GM18502 (cell line): ENCODE measurements around the gene HIVEP3.

Experiments
- ATAC-seq: cut with Tn5 transposase; IDR thresholded peaks from one replicate; pipeline ENCODE4 v1.9.1; 2021; ENCODE audit warnings: mild to moderate bottlenecking; ENCODE audit not compliant: unreplicated experiment, poor library complexity

The HIVEP3 gene

DNA sequence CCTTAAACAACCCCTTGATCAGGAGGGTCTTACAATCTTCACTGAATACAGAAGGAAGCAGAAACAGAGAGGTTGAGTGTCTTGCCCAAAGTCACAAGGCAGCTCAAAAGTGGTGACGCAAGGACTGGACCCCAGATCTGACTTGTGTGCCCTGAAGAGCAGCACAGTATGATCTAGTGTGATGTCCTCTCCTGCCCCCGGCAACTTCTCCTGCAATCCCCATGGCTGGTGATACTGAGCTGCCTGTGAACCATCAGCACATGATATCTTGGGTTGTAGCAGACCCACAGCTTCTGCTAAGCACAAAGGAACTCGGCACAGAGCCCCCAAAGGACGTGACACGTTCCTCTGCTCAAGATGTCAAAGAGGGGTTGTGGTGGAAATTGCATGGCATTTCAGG, 383.0 kb downstream of the HIVEP3 start:
- ATAC-seq = no peak

GRCh38 chr1:41535276-41535675, 383.4 kb downstream of the HIVEP3 start:
- ATAC-seq = no peak

GRCh38 chr1:41534181-41535076, 384.3 kb downstream of the HIVEP3 start:
- no peak for ATAC-seq

DNA sequence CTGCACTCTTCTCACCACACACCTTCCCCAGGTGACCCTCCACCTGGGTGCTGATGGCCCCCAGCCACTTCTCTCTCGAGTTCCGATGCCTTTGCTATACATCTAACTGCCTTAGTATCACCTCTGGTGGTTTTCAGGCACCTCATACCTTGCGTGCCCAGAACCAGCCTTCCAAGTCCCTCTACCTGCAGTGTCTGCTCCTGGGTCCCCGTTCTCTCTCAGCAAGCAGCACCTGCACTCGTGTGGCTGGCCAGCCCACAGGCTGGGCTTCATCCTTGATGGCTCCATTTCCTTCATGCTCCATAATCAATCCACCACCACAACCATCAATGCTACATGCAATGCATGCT, 385.0 kb downstream of the HIVEP3 start:
- ATAC-seq = no peak

DNA sequence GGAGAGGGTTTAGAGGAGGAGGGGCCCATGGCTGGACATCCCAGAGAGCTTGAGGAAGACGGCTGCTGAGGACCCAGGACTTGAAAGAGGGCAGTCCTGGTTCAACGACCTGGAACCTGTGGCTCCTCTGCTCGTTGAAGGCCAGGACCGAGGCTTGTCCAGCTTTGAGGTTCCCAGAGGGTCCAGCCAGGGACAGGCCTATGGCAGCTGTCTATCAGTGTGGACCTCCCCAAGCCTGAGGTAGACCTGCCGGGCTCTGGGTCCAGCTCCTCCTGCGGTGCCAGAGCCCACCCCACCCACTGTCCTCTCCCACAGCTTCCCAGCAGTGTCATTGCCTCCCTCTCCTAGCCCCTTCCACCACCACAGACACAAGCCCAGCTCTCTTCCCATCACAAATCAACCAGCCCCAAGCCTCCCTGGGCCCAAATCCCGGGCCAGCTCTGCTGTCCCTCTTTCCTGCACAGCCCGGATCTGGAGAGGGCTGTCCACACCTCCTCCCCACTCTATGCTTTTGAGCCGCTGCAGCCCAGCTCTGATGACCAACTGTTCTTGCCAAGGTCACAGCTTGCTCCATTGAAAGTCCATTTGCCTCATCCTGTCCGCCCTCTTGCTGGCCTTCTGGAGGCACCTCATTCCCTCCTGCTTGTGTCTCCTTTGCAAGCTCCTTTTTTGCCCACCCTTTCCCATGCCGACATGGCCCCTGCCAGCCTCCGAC, 385.5 kb downstream of the HIVEP3 start:
- ATAC-seq = no peak

- no peak for ATAC-seq
Measured at GRCh38 chr1:41532206-41532975, 386.3 kb downstream of the HIVEP3 start.

- ATAC-seq = no peak
Measured at GRCh38 chr1:41530411-41530810, 388.3 kb downstream of the HIVEP3 start.

- ATAC-seq = no peak
Measured at GRCh38 chr1:41529621-41530395, 388.9 kb downstream of the HIVEP3 start.

- ATAC-seq = no peak
Measured at GRCh38 chr1:41528726-41529605, 389.8 kb downstream of the HIVEP3 start.

GRCh38 chr1:41528106-41528505, 390.6 kb downstream of the HIVEP3 start:
- ATAC-seq = no peak

GRCh38 chr1:41526956-41527561, 391.7 kb downstream of the HIVEP3 start:
- ATAC-seq = no peak

DNA sequence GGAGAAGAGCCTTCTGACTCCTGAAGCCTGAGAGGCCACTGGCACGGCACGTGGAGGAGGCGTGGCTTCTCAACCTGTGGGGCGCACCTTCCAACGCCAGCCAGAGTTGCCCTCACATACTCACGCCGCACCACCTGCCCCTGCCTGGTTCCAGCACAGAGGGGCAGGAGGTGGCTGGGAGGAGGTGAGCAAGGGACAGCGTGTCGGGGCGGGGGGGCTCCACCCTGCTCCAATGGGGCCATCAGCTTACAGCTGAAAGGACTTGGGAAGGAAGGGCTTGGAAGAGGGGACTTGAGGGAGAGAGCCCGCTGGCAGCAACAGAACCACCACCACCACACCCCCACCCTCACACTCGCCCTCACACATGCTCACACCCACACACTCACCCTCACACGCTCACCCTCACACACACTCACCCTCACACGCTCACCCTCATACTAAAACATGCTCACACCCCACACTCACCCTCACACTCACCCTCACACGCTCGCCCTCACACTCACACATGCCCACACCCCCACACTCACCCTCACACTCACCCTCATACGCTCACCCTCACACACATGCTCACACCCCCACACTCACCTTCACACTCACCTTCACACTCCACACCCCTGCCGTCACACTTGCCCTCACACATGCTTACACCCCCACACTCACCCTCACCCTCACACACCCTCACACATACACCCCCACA, 392.7 kb downstream of the HIVEP3 start:
- no peak for ATAC-seq

DNA sequence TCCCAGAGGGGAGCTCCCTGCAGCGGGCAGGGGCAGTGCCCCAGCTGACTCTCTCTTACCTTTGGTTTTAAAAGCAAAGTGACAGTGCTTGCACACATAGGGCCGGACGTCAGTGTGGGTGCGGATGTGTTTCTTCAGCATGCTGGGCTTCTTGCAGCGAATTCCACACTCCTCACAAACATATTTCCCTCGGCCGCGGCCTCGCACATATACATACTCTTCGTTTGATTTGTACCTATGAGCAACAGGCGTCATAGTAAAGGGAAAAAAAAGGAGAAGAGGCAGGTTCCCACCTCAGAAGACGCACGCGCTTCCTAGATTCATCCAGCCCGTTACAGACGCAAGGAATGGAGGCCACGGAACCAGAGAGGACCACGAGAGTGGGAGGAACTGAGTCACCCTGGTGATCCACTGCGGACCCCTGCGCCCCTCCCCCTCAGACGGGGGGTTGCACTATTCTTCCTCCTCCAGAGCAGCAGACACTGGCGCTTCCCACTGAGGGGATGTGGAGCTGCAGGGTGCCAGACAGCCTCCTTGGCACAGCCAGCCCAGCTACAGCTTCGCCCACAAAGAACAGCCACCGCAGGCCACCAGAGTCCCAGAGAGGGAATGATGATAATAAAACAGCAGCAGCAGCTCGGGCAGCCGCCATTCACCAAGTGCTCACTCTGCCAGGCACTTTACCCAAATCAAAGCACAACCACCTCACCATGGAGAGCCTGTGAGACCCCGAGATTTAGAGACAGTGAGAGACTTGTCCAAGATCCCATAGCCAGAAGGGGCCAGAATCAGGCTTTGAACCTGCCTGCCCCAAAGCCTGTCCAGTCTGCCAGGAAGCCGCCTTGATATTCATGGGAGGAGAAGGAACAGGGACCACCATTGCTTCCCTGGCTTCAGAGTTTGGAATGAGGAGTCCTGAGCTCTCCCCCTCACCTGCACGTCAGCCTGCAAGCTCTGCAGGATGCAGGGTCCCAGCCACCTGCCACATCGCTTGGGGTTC, 393.7 kb downstream of the HIVEP3 start:
- no peak for ATAC-seq

- ATAC-seq = no peak
Measured at GRCh38 chr1:41523949-41524675, 394.6 kb downstream of the HIVEP3 start.

GRCh38 chr1:41523071-41523470, 395.7 kb downstream of the HIVEP3 start:
- ATAC-seq = no peak

DNA sequence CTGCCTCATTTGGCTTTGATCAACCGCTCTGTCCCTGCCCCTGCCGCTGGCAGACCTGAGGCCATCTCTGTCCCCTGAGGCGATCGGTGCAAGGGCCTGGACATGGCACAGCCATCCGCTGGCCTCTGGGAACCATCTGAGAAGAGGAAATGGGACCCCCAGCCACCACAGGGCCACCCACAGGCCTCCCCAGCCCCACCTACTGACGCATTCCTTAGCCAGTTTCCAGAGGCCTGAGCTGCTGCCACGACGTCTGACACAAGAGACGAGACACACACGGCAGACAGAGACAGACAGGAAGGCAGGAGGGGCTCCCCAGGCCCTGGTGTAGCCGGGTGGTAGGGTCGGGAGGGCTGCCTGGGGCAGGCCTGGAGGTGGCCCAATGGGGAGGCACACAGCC, 397.0 kb downstream of the HIVEP3 start:
- no peak for ATAC-seq
